DOHH2 (cell line): ENCODE measurements around the gene HMGCL.

ENCODE experiments used
- H3F3A ChIP-seq: fragments of 200-600 bp; sonication (generic), shearing (Covaris generic); 2 replicates; pipeline ENCODE4 v1.6.0; 2016; ENCODE audit warnings: antibody characterized with exemption, mild to moderate bottlenecking; ENCODE audit not compliant: control insufficient read depth, insufficient read depth
- H3K27ac ChIP-seq: fragments of 200-600 bp; sonication (generic); 2 replicates; pipeline ENCODE4 v1.5.1; 2014; ENCODE audit warnings: low read depth, mild to moderate bottlenecking, low read length, moderate library complexity
- H3K27me3 ChIP-seq: fragments of 200-600 bp; sonication (generic); 2 replicates; pipeline ENCODE4 v1.6.1; 2014; ENCODE audit warnings: mild to moderate bottlenecking, low read length, mixed read lengths; ENCODE audit not compliant: control insufficient read depth
- H3K36me3 ChIP-seq: fragments of 200-600 bp; sonication (generic); 2 replicates; pipeline ENCODE4 v1.6.1; 2014; ENCODE audit warnings: mild to moderate bottlenecking, low read length, moderate library complexity, mixed read lengths; ENCODE audit not compliant: control insufficient read depth
- H3K4me1 ChIP-seq: fragments of 200-600 bp; sonication (generic); 2 replicates; pipeline ENCODE4 v1.6.1; 2014; ENCODE audit warnings: mild to moderate bottlenecking, low read length, mixed read lengths; ENCODE audit not compliant: control insufficient read depth
- H3K4me2 ChIP-seq: fragments of 200-600 bp; sonication (generic); 2 replicates; pipeline ENCODE4 v1.6.0; 2014; ENCODE audit warnings: mild to moderate bottlenecking, low read length, moderate library complexity
- H3K4me3 ChIP-seq: fragments of 200-600 bp; sonication (generic); 2 replicates; pipeline ENCODE4 v1.5.1; 2014; ENCODE audit warnings: mild to moderate bottlenecking, low read length, mixed read lengths
- H3K79me2 ChIP-seq: fragments of 200-600 bp; sonication (generic); 2 replicates; pipeline ENCODE4 v1.6.1; 2014; ENCODE audit warnings: mild to moderate bottlenecking, low read length, mixed read lengths; ENCODE audit not compliant: control insufficient read depth
- H3K9me2 ChIP-seq: fragments of 200-600 bp; sonication (generic); replicated peaks from 2 replicates; pipeline ENCODE4 v1.6.1; 2014; ENCODE audit warnings: mild to moderate bottlenecking, low read length, mixed read lengths; ENCODE audit not compliant: control insufficient read depth
- H3K9me3 ChIP-seq: fragments of 200-600 bp; sonication (generic); 2 replicates; pipeline ENCODE4 v1.6.1; 2014; ENCODE audit warnings: antibody characterized with exemption, low read length, mixed read lengths; ENCODE audit not compliant: control insufficient read depth, insufficient read depth
- H4K20me1 ChIP-seq: fragments of 200-600 bp; sonication (generic); 2 replicates; pipeline ENCODE4 v1.6.0; 2014; ENCODE audit warnings: low read depth, mild to moderate bottlenecking, antibody characterized with exemption, low read length, moderate library complexity; ENCODE audit not compliant: control insufficient read depth, insufficient read depth
- CTCF ChIP-seq: fragments of 200-600 bp; sonication (generic); IDR thresholded peaks from one replicate; pipeline ENCODE4 v1.5.1; 2014; ENCODE audit warnings: antibody characterized with exemption, mild to moderate bottlenecking, low read depth, low read length; ENCODE audit not compliant: poor library complexity, severe bottlenecking
- EZH2phosphoT487 ChIP-seq: fragments of 200-600 bp; sonication (generic); IDR thresholded peaks from 2 replicates; pipeline ENCODE4 v1.6.1; 2017; ENCODE audit warnings: borderline replicate concordance, mild to moderate bottlenecking, antibody characterized with exemption, low read length, moderate library complexity, mixed read lengths

The HMGCL gene

GRCh38 chr1:23825076-23825761, at the start of gene HMGCL:
TSS of gene HMGCL (minus strand) at chr1:23825429. CDS start at chr1:23825415, 14 bp downstream.
- TF ChIP-seq EZH2phosphoT487 = no peak
- no peak for TF ChIP-seq CTCF
- H3K79me2 ChIP-seq = peaks cover 15% of the 10 kb centered on the region
- peaks cover 6% of the 10 kb centered on the region; the same call in 1 of the 2 replicates for H3F3A ChIP-seq
- no peaks in the 10 kb centered on the region for H3K9me2 ChIP-seq
- peaks cover 3% of the 10 kb centered on the region; the same call in 1 of the 2 replicates for H3K36me3 ChIP-seq
- no peaks in the 10 kb centered on the region for H4K20me1 ChIP-seq
- H3K4me3 ChIP-seq = peak within 1 kb of the TSS; percentile 96
- H3K4me2 ChIP-seq = peak within 1 kb of the TSS; percentile 87
- H3K27me3 ChIP-seq = no peaks in the 10 kb centered on the region
- peaks cover 25% of the 10 kb centered on the region for H3K4me1 ChIP-seq
- peak within 1 kb of the TSS; percentile 41 for H3K27ac ChIP-seq
- H3K9me3 ChIP-seq = no peaks in the 10 kb centered on the region

GRCh38 chr1:23872421-23872820, 47.2 kb upstream of the HMGCL start:
- H3K9me3 ChIP-seq = no peaks in the 10 kb centered on the region

GRCh38 chr1:23869051-23869450, 43.8 kb upstream of the HMGCL start:
- TF ChIP-seq CTCF (no peak), EZH2phosphoT487 (no peak)
- Histone ChIP-seq H3K9me2 (no peaks in the 10 kb centered on the region), H3K4me2 (peak overlapping the region; percentile 80), H3K36me3 (peaks cover 12% of the 10 kb centered on the region), H3K9me3 (no peaks in the 10 kb centered on the region), H3K79me2 (peaks cover 13% of the 10 kb centered on the region), H3K4me3 (peak overlapping the region; percentile 88), H4K20me1 (peaks cover 4% of the 10 kb centered on the region; the same call in 1 of the 2 replicates), H3K4me1 (peaks cover 34% of the 10 kb centered on the region), H3K27ac (peak overlapping the region; percentile 67), H3K27me3 (no peaks in the 10 kb centered on the region), H3F3A (0 out of 2 replicates have a peak, but pooled peaks cover 3% of the 10 kb centered on the region)

More at GRCh38 chr1:23872421-23872820, 47.2 kb upstream of the HMGCL start:
- Histone ChIP-seq H3K27me3 (no peaks in the 10 kb centered on the region), H3K27ac (no peak overlapping the region), H4K20me1 (no peaks in the 10 kb centered on the region), H3K36me3 (peaks cover 19% of the 10 kb centered on the region), H3K4me3 (no peak overlapping the region), H3F3A (0 out of 2 replicates have a peak, but pooled peaks cover 3% of the 10 kb centered on the region), H3K79me2 (peaks cover 3% of the 10 kb centered on the region), H3K4me1 (peaks cover 20% of the 10 kb centered on the region), H3K9me2 (no peaks in the 10 kb centered on the region), H3K4me2 (no peak overlapping the region)
- TF ChIP-seq EZH2phosphoT487 = no peak
- no peak for TF ChIP-seq CTCF
